NB4 (cell line): Measurements from ENCODE around the gene HTRA1.

ENCODE experiments used
- DNase-seq: peaks from one replicate; pipeline ENCODE4 v3.0.0; 2010; ENCODE audit warnings: low read depth
- H3K4me3 ChIP-seq: one replicate; pipeline ENCODE4 v1.5.1; 2011; ENCODE audit warnings: mild to moderate bottlenecking, low read depth, low read length, moderate library complexity
- MYC ChIP-seq: IDR thresholded peaks from 2 replicates; pipeline ENCODE4 v1.6.1; 2011; ENCODE audit warnings: low read depth, low read length
- POLR2A ChIP-seq: IDR thresholded peaks from 2 replicates; pipeline ENCODE4 v1.6.1; 2011; ENCODE audit warnings: mild to moderate bottlenecking; ENCODE audit not compliant: insufficient read length; ENCODE audit errors: extremely low read depth
- TF ChIP-seq, protein P1 (sequence below): IDR thresholded peaks from one replicate; pipeline ENCODE4 v1.5.1; 2012; ENCODE audit warnings: low read depth, low read length
- TF ChIP-seq, protein P2 (sequence below): IDR thresholded peaks from 2 replicates; pipeline ENCODE4 v1.6.1; 2011; ENCODE audit warnings: low read depth, low read length

Gene HTRA1

DNA sequence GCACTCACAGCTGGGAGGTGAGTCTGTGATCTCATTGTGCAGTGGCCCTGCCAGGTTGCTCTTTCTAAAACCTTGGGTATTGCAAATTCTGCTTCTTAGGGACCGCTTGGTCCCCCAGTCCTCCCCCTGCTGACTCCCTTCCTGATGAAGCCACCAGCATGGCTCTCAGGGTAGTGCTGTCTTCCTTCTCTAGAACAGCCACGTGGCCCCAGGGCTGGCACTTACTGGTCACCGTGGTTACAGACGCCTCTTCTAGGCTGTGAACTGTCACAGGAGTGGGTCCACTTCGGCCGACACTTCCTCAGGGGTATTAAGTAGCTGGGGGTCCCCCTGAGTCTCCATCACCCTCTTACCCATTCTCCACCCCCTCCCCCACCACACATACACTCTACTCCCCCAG, 2.7 kb upstream of the HTRA1 start:
- DNase-seq = no peak
- TF ChIP-seq MYC = no peak
- H3K4me3 ChIP-seq = no peak overlapping the region

DNA sequence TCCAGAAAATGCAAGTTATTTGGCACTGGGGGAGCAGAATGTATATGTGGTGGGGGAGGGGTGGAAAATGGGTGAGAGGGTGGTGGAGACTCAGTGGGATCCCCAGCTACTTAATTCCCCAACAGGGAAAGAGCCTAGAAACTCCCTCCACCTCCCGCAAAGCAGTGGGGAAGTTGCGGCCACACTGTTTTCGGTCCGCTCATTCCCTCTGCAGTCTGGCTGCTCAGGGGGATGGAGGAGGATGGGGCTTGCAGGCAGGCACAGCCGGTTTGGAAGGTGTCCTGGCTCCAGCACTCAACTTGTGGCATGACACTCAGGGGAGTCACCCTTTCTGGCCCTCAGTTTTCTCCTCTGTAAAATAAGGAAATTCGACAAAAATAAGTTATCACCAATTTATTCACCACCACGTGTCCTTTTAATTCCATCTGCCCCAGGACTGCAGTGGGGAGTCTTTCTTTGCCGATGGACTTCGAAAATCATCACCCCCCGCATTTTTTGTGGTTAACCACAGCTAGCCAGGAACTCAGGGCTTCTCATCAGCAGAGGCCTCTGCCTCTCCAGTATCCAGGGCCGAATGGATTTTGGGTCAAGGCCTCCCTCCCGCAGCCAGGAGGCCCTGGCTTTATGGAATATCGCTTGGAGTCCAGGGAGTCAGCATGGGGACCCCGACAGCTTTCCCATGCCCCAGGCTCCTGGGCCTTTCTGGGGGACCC, 1.6 kb upstream of the HTRA1 start:
- H3K4me3 ChIP-seq = no peak overlapping the region
- TF ChIP-seq MYC (no peak), POLR2A (no peak)
- TF ChIP-seq, protein P1, sequence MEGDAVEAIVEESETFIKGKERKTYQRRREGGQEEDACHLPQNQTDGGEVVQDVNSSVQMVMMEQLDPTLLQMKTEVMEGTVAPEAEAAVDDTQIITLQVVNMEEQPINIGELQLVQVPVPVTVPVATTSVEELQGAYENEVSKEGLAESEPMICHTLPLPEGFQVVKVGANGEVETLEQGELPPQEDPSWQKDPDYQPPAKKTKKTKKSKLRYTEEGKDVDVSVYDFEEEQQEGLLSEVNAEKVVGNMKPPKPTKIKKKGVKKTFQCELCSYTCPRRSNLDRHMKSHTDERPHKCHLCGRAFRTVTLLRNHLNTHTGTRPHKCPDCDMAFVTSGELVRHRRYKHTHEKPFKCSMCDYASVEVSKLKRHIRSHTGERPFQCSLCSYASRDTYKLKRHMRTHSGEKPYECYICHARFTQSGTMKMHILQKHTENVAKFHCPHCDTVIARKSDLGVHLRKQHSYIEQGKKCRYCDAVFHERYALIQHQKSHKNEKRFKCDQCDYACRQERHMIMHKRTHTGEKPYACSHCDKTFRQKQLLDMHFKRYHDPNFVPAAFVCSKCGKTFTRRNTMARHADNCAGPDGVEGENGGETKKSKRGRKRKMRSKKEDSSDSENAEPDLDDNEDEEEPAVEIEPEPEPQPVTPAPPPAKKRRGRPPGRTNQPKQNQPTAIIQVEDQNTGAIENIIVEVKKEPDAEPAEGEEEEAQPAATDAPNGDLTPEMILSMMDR = no peak
- TF ChIP-seq, protein P2, sequence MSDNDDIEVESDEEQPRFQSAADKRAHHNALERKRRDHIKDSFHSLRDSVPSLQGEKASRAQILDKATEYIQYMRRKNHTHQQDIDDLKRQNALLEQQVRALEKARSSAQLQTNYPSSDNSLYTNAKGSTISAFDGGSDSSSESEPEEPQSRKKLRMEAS = no peak
- DNase-seq = peak; percentile 51

- no peak for DNase-seq
- TF ChIP-seq POLR2A (no peak), MYC (no peak)
- TF ChIP-seq, protein P1 = no peak
- TF ChIP-seq, protein P2 = no peak
- H3K4me3 ChIP-seq = no peak overlapping the region
Measured at GRCh38 chr10:122460891-122461293, 461 bp upstream of the HTRA1 start.

GRCh38 chr10:122461729-122462532, 578 bp downstream of the HTRA1 start:
- no peak for DNase-seq
- H3K4me3 ChIP-seq = no peak overlapping the region
- TF ChIP-seq, protein P2 = no peak
- TF ChIP-seq, protein P1 = no peak
- TF ChIP-seq MYC (no peak), POLR2A (no peak)

DNA sequence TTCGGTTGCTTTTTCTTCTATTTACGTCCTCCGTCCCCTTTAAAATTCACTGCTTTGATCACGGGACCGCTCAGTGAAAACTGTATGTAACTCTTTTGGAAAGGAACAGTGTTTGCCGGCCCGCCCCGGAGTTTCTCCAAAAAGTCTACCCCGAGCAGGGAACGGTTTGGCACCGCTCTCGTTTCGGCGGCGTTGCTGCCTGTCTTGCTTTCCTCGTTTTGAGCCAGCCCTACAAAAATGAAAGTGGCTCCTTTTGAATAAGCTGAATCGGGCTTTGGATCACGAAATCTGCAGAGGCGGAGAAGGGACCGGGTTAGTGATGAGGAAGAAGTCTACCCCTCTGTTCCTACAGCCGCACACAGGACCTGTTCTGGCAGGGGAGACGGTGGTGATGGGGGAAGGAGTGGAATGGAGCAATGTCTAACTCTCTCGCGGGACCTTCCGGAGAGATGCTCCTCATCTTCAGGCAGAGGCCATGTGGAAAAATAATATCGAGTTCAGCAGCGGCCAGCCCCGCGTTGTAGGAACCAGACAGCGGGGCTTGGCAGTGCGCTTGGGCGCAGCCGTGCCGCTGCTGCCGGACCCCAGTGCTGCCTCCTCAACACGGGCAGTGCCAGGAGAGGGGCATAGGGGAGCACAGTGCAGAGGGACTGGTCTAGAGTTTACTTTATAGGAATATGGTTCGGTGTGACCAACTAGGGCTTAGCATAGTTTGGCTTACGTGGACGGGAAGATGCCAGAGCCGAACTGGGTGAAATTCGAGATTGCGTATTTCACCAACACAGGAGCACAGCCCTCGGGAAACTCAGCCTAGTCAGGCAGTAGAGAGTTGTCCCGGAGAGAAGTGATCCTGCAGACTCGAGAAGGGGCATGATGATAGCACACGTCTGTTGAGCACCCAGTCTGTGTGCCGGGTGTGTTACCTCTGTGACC, 1.4 kb downstream of the HTRA1 start:
- no peak for TF ChIP-seq POLR2A
- TF ChIP-seq, protein P2 = no peak
- TF ChIP-seq, protein P1 = no peak
- TF ChIP-seq MYC = no peak
- H3K4me3 ChIP-seq = no peak overlapping the region
- DNase-seq = no peak
